HepG2 (cell line): ENCODE data around the gene FNIP2. TPM values are rescaled to one million over a fixed set of nuclear protein-coding genes. Genes with fewer than 3 reads are reported as not detected.

Experiments used
- FOSL1 ChIP-seq: sonication (generic); formaldehyde crosslinking; IDR thresholded peaks from 2 replicates; pipeline ENCODE4 v1.9.0; 2021; ENCODE audit warnings: missing genetic modification reagents, borderline replicate concordance
- KDM6A ChIP-seq: IDR thresholded peaks from 2 replicates; pipeline ENCODE4 v1.6.1; 2016; ENCODE audit warnings: low read depth
- NCOR1 ChIP-seq: fragments of 200-600 bp; sonication (generic); IDR thresholded peaks from 2 replicates; pipeline ENCODE4 v1.7.0; 2017; ENCODE audit warnings: antibody characterized with exemption, low read length, borderline replicate concordance
- RXRA ChIP-seq: sonication (generic); formaldehyde crosslinking; IDR thresholded peaks from 2 replicates; pipeline ENCODE4 v1.5.1; 2020; ENCODE audit warnings: missing genetic modification reagents
- SP5 ChIP-seq: IDR thresholded peaks from 2 replicates; pipeline ENCODE4 v1.6.1; 2016; ENCODE audit warnings: low read depth, borderline replicate concordance
- ZFP1 ChIP-seq: IDR thresholded peaks from 2 replicates; pipeline ENCODE4 v1.6.1; 2016
- ZMYM4 ChIP-seq: sonication (generic); formaldehyde crosslinking; IDR thresholded peaks from 2 replicates; pipeline ENCODE4 v1.8.1; 2023; ENCODE audit warnings: mild to moderate bottlenecking, missing genetic modification reagents
- ZNF556 ChIP-seq: sonication (generic); formaldehyde crosslinking; IDR thresholded peaks from 2 replicates; pipeline ENCODE4 v1.4.0; 2020; ENCODE audit warnings: mild to moderate bottlenecking, missing genetic modification reagents, borderline replicate concordance
- ZNF792 ChIP-seq: IDR thresholded peaks from 2 replicates; pipeline ENCODE4 v1.6.1; 2016
- ZNF878 ChIP-seq: sonication (generic); formaldehyde crosslinking; IDR thresholded peaks from 2 replicates; pipeline ENCODE4 v1.8.1; 2023; ENCODE audit warnings: mild to moderate bottlenecking, missing genetic modification reagents, moderate library complexity
- polyA plus RNA-seq, 8 experiments: library from polyadenylated mRNA; depleted of rRNA in 3 of 8; stranded (reverse) in 7 of 8; unstranded in 1 of 8; fragments of >200 nt; fragmentation: Illumina TruSeq in 4 of 8; extraction: Trizol in 4 of 8; gene quantifications; 2 replicates each; pipeline versions ENCODE4 v1.2.1 to v1.2.3, GENCODE V29; 2011 to 2016; ENCODE audit warnings: low read depth in 4 of 8, missing spikeins in 1 of 8, mixed read lengths in 1 of 8; ENCODE audit not compliant: insufficient read depth in 1 of 8
- total RNA-seq, 5 experiments: library from RNA; depleted of rRNA; stranded (reverse); fragments of >200 nt; fragmentation: Illumina TruSeq; extraction: Trizol; gene quantifications; 2 replicates each; pipeline ENCODE4 v1.2.3, GENCODE V29; 2016; ENCODE audit warnings: low read depth in 1 of 5
- TF ChIP-seq, protein P1 (sequence below): sonication (generic); formaldehyde crosslinking; IDR thresholded peaks from 2 replicates; pipeline ENCODE4 v1.4.0; 2020; ENCODE audit warnings: missing genetic modification reagents
- TF ChIP-seq, protein P2 (sequence below): sonication (generic); formaldehyde crosslinking; IDR thresholded peaks from 2 replicates; pipeline ENCODE4; 2020; ENCODE audit warnings: missing genetic modification reagents, mild to moderate bottlenecking, borderline replicate concordance
- TF ChIP-seq, protein P3 (sequence below): sonication (generic); formaldehyde crosslinking; IDR thresholded peaks from 2 replicates; pipeline ENCODE4 v1.4.0; 2020; ENCODE audit warnings: mild to moderate bottlenecking, missing genetic modification reagents, borderline replicate concordance
- TF ChIP-seq, protein P4 (sequence below): sonication (generic); formaldehyde crosslinking; IDR thresholded peaks from 2 replicates; pipeline ENCODE4 v1.8.0; 2022; ENCODE audit warnings: missing genetic modification reagents, mild to moderate bottlenecking, moderate library complexity, borderline replicate concordance

The FNIP2 gene
- total and polyA plus RNA-seq, 2 of the 13 experiments (the other 11 are each of a cell fraction or from before 2014, with no cell fraction given): 15.5 to 21.0 TPM

DNA sequence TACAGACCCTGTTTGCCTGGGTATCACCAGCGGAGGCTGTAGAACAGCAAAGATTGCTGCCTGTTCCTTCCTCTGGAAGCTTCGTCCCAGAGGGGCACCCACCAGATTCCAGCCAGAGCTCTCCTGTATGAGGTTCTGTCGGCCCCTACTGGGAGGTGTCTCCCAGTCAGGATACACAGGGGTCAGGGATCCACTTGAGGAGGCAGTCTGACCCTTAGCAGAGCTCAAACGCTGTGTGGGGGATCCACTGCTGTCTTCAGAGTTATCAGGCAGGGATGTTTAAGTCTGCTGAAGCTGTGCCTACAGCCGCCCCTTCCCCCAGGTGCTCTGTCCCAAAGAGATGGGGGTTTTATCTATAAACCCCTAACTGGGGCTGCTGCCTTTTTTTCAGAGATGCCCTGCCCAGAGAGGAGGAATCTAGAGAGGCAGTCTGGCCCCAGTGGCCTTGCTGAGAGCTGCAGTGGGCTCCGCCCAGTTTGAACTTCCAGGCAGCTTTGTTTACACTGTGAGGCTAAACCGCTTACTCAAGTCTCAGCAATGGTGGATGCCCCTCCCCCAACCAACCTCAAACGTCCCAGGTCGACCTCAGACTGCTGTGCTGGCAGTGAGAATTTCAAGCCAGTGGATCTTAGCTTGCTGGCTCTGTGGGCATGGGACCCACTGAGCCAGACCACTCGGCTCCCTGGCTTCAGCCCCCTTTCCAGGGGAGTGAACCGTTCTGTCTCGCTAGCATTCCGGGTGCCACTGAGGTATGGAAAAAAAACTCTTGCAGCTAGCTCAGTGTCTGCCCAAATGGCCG lies 133.7 kb downstream of the FNIP2 start (continued):
- TF ChIP-seq, protein P1, sequence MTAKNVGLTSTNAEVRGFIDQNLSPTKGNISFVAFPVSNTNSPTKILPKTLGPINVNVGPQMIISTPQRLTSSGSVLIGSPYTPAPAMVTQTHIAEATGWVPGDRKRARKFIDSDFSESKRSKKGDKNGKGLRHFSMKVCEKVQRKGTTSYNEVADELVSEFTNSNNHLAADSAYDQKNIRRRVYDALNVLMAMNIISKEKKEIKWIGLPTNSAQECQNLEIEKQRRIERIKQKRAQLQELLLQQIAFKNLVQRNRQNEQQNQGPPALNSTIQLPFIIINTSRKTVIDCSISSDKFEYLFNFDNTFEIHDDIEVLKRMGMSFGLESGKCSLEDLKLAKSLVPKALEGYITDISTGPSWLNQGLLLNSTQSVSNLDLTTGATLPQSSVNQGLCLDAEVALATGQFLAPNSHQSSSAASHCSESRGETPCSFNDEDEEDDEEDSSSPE (CRISPR knock-in tag): 0 out of 2 replicates have a peak, but pooled peaks have one; percentile 8
- TF ChIP-seq ZNF556 (CRISPR knock-in tag) (0 out of 2 replicates have a peak, but pooled peaks have one; percentile 57), KDM6A (CRISPR knock-in tag) (0 out of 2 replicates have a peak, but pooled peaks have one; percentile 52), ZNF792 (peak; percentile 98), RXRA (CRISPR knock-in tag) (peak; percentile 89), SP5 (CRISPR knock-in tag) (peak; percentile 98), NCOR1 (peak; percentile 21; the same call in 1 of the 2 replicates), FOSL1 (CRISPR knock-in tag) (0 out of 2 replicates have a peak, but pooled peaks have one; percentile 40), ZFP1 (0 out of 2 replicates have a peak, but pooled peaks have one; percentile 38), ZNF878 (CRISPR knock-in tag) (0 out of 2 replicates have a peak, but pooled peaks have one; percentile 30), ZMYM4 (CRISPR knock-in tag) (peak; percentile 88)
- TF ChIP-seq, protein P2, sequence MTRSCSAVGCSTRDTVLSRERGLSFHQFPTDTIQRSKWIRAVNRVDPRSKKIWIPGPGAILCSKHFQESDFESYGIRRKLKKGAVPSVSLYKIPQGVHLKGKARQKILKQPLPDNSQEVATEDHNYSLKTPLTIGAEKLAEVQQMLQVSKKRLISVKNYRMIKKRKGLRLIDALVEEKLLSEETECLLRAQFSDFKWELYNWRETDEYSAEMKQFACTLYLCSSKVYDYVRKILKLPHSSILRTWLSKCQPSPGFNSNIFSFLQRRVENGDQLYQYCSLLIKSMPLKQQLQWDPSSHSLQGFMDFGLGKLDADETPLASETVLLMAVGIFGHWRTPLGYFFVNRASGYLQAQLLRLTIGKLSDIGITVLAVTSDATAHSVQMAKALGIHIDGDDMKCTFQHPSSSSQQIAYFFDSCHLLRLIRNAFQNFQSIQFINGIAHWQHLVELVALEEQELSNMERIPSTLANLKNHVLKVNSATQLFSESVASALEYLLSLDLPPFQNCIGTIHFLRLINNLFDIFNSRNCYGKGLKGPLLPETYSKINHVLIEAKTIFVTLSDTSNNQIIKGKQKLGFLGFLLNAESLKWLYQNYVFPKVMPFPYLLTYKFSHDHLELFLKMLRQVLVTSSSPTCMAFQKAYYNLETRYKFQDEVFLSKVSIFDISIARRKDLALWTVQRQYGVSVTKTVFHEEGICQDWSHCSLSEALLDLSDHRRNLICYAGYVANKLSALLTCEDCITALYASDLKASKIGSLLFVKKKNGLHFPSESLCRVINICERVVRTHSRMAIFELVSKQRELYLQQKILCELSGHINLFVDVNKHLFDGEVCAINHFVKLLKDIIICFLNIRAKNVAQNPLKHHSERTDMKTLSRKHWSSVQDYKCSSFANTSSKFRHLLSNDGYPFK: peak; percentile 52; the same call in 1 of the 2 replicates
- TF ChIP-seq, protein P3, sequence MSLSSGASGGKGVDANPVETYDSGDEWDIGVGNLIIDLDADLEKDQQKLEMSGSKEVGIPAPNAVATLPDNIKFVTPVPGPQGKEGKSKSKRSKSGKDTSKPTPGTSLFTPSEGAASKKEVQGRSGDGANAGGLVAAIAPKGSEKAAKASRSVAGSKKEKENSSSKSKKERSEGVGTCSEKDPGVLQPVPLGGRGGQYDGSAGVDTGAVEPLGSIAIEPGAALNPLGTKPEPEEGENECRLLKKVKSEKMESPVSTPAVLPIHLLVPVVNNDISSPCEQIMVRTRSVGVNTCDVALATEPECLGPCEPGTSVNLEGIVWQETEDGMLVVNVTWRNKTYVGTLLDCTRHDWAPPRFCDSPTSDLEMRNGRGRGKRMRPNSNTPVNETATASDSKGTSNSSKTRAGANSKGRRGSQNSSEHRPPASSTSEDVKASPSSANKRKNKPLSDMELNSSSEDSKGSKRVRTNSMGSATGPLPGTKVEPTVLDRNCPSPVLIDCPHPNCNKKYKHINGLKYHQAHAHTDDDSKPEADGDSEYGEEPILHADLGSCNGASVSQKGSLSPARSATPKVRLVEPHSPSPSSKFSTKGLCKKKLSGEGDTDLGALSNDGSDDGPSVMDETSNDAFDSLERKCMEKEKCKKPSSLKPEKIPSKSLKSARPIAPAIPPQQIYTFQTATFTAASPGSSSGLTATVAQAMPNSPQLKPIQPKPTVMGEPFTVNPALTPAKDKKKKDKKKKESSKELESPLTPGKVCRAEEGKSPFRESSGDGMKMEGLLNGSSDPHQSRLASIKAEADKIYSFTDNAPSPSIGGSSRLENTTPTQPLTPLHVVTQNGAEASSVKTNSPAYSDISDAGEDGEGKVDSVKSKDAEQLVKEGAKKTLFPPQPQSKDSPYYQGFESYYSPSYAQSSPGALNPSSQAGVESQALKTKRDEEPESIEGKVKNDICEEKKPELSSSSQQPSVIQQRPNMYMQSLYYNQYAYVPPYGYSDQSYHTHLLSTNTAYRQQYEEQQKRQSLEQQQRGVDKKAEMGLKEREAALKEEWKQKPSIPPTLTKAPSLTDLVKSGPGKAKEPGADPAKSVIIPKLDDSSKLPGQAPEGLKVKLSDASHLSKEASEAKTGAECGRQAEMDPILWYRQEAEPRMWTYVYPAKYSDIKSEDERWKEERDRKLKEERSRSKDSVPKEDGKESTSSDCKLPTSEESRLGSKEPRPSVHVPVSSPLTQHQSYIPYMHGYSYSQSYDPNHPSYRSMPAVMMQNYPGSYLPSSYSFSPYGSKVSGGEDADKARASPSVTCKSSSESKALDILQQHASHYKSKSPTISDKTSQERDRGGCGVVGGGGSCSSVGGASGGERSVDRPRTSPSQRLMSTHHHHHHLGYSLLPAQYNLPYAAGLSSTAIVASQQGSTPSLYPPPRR: peak; percentile 61; the same call in 1 of the 2 replicates
- TF ChIP-seq, protein P4, sequence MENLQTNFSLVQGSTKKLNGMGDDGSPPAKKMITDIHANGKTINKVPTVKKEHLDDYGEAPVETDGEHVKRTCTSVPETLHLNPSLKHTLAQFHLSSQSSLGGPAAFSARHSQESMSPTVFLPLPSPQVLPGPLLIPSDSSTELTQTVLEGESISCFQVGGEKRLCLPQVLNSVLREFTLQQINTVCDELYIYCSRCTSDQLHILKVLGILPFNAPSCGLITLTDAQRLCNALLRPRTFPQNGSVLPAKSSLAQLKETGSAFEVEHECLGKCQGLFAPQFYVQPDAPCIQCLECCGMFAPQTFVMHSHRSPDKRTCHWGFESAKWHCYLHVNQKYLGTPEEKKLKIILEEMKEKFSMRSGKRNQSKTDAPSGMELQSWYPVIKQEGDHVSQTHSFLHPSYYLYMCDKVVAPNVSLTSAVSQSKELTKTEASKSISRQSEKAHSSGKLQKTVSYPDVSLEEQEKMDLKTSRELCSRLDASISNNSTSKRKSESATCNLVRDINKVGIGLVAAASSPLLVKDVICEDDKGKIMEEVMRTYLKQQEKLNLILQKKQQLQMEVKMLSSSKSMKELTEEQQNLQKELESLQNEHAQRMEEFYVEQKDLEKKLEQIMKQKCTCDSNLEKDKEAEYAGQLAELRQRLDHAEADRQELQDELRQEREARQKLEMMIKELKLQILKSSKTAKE: peak; percentile 52; the same call in 1 of the 2 replicates
